T-cell (primary cell): ENCODE measurements around the gene TRAF4. TPM values are rescaled to one million over a fixed set of nuclear protein-coding genes. Genes with fewer than 3 reads are reported as not detected.
"Not testable (repeated sequence)": the region's sequence is repeated elsewhere in the genome, so short reads cannot be mapped to it uniquely, and the experiment has no call there.

Source experiments
- ATAC-seq, 4 experiments: fragments of 200-7000 bp in 3 of 4; fragments of 150-1000 bp in 1 of 4; cut with Tn5 transposase; replicated peaks in 1 of 4; 1 replicate in 3 of 4; 2 replicates in 1 of 4; pipeline ENCODE4 v1.10.0; 2021; ENCODE audit warnings: moderate library complexity in 3 of 4, mild to moderate bottlenecking in 2 of 4, moderate number of reproducible peaks in 1 of 4
- CTCF ChIA-PET, 2 donors: fragments of 300-600 bp; sonication (Branson Sonifier 250); formaldehyde crosslinking; loops; one replicate each; lab custom pipeline; 2022; ENCODE audit warnings: antibody characterized with exemption in 2 of 2; lab: Charles Lee
- POLR2A ChIA-PET, 2 donors: fragments of 300-600 bp; sonication (Branson Sonifier 250); formaldehyde crosslinking; loops; one replicate each; lab custom pipeline; 2022; ENCODE audit warnings: antibody characterized with exemption in 2 of 2; lab: Charles Lee
- DNase-seq, 35 experiments: peaks; one replicate each; pipeline versions ENCODE4 v3.0.0 to v3.0.0-alpha.2; 2013 to 2023
- H3K27ac ChIP-seq: one replicate; pipeline ENCODE4 v1.5.1; 2013; ENCODE audit warnings: low read length
- H3K27me3 ChIP-seq, 2 experiments: replicated peaks in 1 of 2; 1 replicate in 1 of 2; 2 replicates in 1 of 2; pipeline versions ENCODE4 v1.6.1 to v1.7.0; 2013; ENCODE audit warnings: low read length in 1 of 2, mixed read lengths in 1 of 2; ENCODE audit not compliant: control insufficient read depth in 2 of 2, insufficient read depth in 2 of 2; ENCODE audit errors: extremely low read depth in 1 of 2
- H3K36me3 ChIP-seq, 2 donors: 1 replicate in 1 of 2; 2 replicates in 1 of 2; pipeline versions ENCODE4 v1.6.1 to v1.7.0; 2013; ENCODE audit warnings: low read length in 1 of 2; ENCODE audit not compliant: control insufficient read depth in 2 of 2, insufficient read depth in 1 of 2; ENCODE audit errors: extremely low read depth in 1 of 2
- H3K4me1 ChIP-seq, 2 experiments: 1 replicate in 1 of 2; 2 replicates in 1 of 2; pipeline versions ENCODE4 v1.6.1 to v1.7.0; 2013; ENCODE audit warnings: low read length in 2 of 2, mixed read lengths in 1 of 2; ENCODE audit not compliant: insufficient read depth in 2 of 2, control insufficient read depth in 1 of 2; ENCODE audit errors: extremely low read depth in 1 of 2
- H3K4me3 ChIP-seq, 2 donors: 1 replicate in 1 of 2; 2 replicates in 1 of 2; pipeline versions ENCODE4 v1.5.1 to v1.7.0; 2013; ENCODE audit warnings: mild to moderate bottlenecking in 2 of 2, low read length in 1 of 2, moderate library complexity in 1 of 2; ENCODE audit not compliant: control insufficient read depth in 1 of 2; ENCODE audit errors: extremely low read depth in 1 of 2
- H3K9me3 ChIP-seq: 2 replicates; pipeline ENCODE4 v1.7.0; 2013
- H3K27ac Mint-ChIP-seq, 2 donors: one replicate each; pipeline ENCODE4 v1.8.0; 2020 to 2021; ENCODE audit warnings: mild to moderate bottlenecking in 2 of 2, mixed read lengths in 2 of 2
- H3K27me3 Mint-ChIP-seq, 2 donors: one replicate each; pipeline ENCODE4 v1.8.0; 2021 to 2022; ENCODE audit warnings: mixed read lengths in 2 of 2
- H3K36me3 Mint-ChIP-seq: one replicate; pipeline ENCODE4 v1.8.0; 2021; ENCODE audit warnings: mixed read lengths
- H3K4me1 Mint-ChIP-seq, 3 donors: one replicate each; pipeline ENCODE4 v1.8.0; 2020 to 2022; ENCODE audit warnings: mixed read lengths in 3 of 3, mild to moderate bottlenecking in 1 of 3
- H3K4me3 Mint-ChIP-seq, 3 donors: one replicate each; pipeline ENCODE4 v1.8.0; 2020 to 2022; ENCODE audit warnings: mild to moderate bottlenecking in 3 of 3, mixed read lengths in 3 of 3, moderate library complexity in 3 of 3
- H3K9me3 Mint-ChIP-seq, 3 donors: one replicate each; pipeline ENCODE4 v1.8.0; 2020 to 2022; ENCODE audit warnings: mixed read lengths in 3 of 3
- WGBS: methylation state at CpG from one replicate; pipeline ENCODE4 v1.1.5; 2013; ENCODE audit warnings: missing lambda C conversion rate; ENCODE audit not compliant: insufficient coverage; 5-methylcytosine and 5-hydroxymethylcytosine counted together
- total RNA-seq, 35 experiments: library from RNA in 6 of 35; stranded (reverse) in 6 of 35; fragments of 120-200 nt in 1 of 35; gene quantifications; one replicate each; pipeline versions ENCODE4 v1.2.1 to v1.2.4 and lab custom pipeline; 2013 to 2026

Gene TRAF4
- total RNA-seq, 5 donors from 2014 or later (not counting 1 experiment from before 2014, with no cell fraction given): 37.5 to 226 (median 42.5) TPM

GRCh38 chr17:28783161-28783560 is 39.4 kb downstream of the TRAF4 start:
- H3K27me3 Mint-ChIP-seq: no peaks in the 10 kb centered on the region
- H3K9me3 Mint-ChIP-seq: no peaks in the 10 kb centered on the region
- H3K27ac Mint-ChIP-seq: peak overlapping the region in 1 of 2 donors; percentile 11
- ATAC-seq (no peak), DNase-seq (no peak)
- no peak overlapping the region for H3K4me3 Mint-ChIP-seq
- Histone ChIP-seq H3K4me1 (no peaks in the 10 kb centered on the region), H3K27me3 (no peaks in the 10 kb centered on the region), H3K9me3 (no peaks in the 10 kb centered on the region), H3K4me3 (no peak overlapping the region), H3K27ac (no peak overlapping the region), H3K36me3 (peaks cover 3 to 6% of the 10 kb centered on the region in 2 donors)
- ChIA-PET POLR2A (no interaction called here), CTCF (interaction anchor here (0.7 kb wide), 2 partner anchors 19 to 171 kb away, joined by 3 read pairs; no protein-coding TSS in a partner anchor)
- WGBS: 43% methylated on average over 1 of the region's 3 CpGs
- peaks cover 14% of the 10 kb centered on the region for H3K36me3 Mint-ChIP-seq
- peaks cover 17 to 31% (median 25%) of the 10 kb centered on the region in 3 donors for H3K4me1 Mint-ChIP-seq

- Mint-ChIP-seq H3K4me3 (no peak overlapping the region), H3K4me1 (peaks cover 19 to 26% (median 23%) of the 10 kb centered on the region in 3 donors), H3K27ac (peak overlapping the region in 1 of 2 donors; percentile 28), H3K9me3 (no peaks in the 10 kb centered on the region), H3K27me3 (no peaks in the 10 kb centered on the region), H3K36me3 (peaks cover 2% of the 10 kb centered on the region)
- no peaks in the 10 kb centered on the region for H3K9me3 ChIP-seq
- no peak overlapping the region for H3K4me3 ChIP-seq
- no peak overlapping the region for H3K27ac ChIP-seq
- H3K36me3 ChIP-seq: peaks cover 3 to 4% of the 10 kb centered on the region in 2 donors
- H3K27me3 ChIP-seq: no peaks in the 10 kb centered on the region
- ChIA-PET CTCF (no interaction called here), POLR2A (interaction anchor here in 1 of 2 donors (0.7 kb wide), 1 partner anchor 16 kb away, joined by 5 read pairs; no protein-coding TSS in a partner anchor)
- DNase-seq: no peak
- no peak for ATAC-seq
- 93% methylated on average over 3 of the region's 4 CpGs for WGBS
- H3K4me1 ChIP-seq: no peaks in the 10 kb centered on the region
These were observed 44.3 kb downstream of the TRAF4 start for GRCh38 chr17:28788100-28788499.

- H3K4me1 ChIP-seq: no peaks in the 10 kb centered on the region
- Mint-ChIP-seq H3K9me3 (no peaks in the 10 kb centered on the region), H3K4me3 (no peak overlapping the region), H3K27me3 (no peaks in the 10 kb centered on the region), H3K4me1 (peaks cover 29 to 31% (median 30%) of the 10 kb centered on the region in 3 donors), H3K27ac (peak overlapping the region; percentile 44 to 46), H3K36me3 (peaks cover 5% of the 10 kb centered on the region)
- no peaks in the 10 kb centered on the region for H3K27me3 ChIP-seq
- CTCF ChIA-PET: interaction anchor here (0.5 to 0.6 kb wide), 3 partner anchors 17 to 32 kb away, joined by 3 to 7 read pairs (median 3); no protein-coding TSS in a partner anchor
- no peak for ATAC-seq
- no peak overlapping the region for H3K27ac ChIP-seq
- DNase-seq: no peak
- 94% methylated on average over 2 of the region's 2 CpGs for WGBS
- no peaks in the 10 kb centered on the region for H3K9me3 ChIP-seq
- POLR2A ChIA-PET: interaction anchor here in 1 of 2 donors (0.6 kb wide), 1 partner anchor 72 kb away, joined by 4 read pairs; no protein-coding TSS in a partner anchor
- H3K4me3 ChIP-seq: no peak overlapping the region
- no peaks in the 10 kb centered on the region for H3K36me3 ChIP-seq
These were observed 49.3 kb downstream of the TRAF4 start for GRCh38 chr17:28792877-28793661.

GRCh38 chr17:28794846-28795441 is 51.1 kb downstream of the TRAF4 start:
- H3K36me3 Mint-ChIP-seq, H3K27me3 ChIP-seq, H3K27ac Mint-ChIP-seq, DNase-seq, H3K4me1 ChIP-seq, H3K4me3 Mint-ChIP-seq, ATAC-seq, H3K27me3 Mint-ChIP-seq, POLR2A ChIA-PET, H3K27ac ChIP-seq, H3K9me3 Mint-ChIP-seq, H3K9me3 ChIP-seq, H3K36me3 ChIP-seq, H3K4me3 ChIP-seq: not testable (repeated sequence)
- H3K4me1 Mint-ChIP-seq: peaks cover 22 to 26% (median 24%) of the 10 kb centered on the region in 3 donors
- WGBS: 97% methylated on average over 7 of the region's 14 CpGs
- CTCF ChIA-PET: interaction anchor here in 1 of 2 donors (0.6 kb wide), 1 partner anchor 17 kb away, joined by 11 read pairs; no protein-coding TSS in a partner anchor

- H3K4me3 ChIP-seq: no peak overlapping the region
- H3K27me3 Mint-ChIP-seq: no peaks in the 10 kb centered on the region
- no peaks in the 10 kb centered on the region for H3K9me3 ChIP-seq
- H3K4me3 Mint-ChIP-seq: no peak overlapping the region
- no peak overlapping the region for H3K27ac Mint-ChIP-seq
- no peaks in the 10 kb centered on the region for H3K27me3 ChIP-seq
- ChIA-PET CTCF (no interaction called here), POLR2A (no interaction called here)
- WGBS: no CpG with 5 or more reads among the region's 2 CpGs
- H3K36me3 ChIP-seq: no peaks in the 10 kb centered on the region
- DNase-seq (no peak), ATAC-seq (no peak)
- H3K9me3 Mint-ChIP-seq: no peaks in the 10 kb centered on the region
- peaks cover 16 to 21% (median 17%) of the 10 kb centered on the region in 3 donors for H3K4me1 Mint-ChIP-seq
- no peak overlapping the region for H3K27ac ChIP-seq
- peaks cover 3% of the 10 kb centered on the region for H3K36me3 Mint-ChIP-seq
- H3K4me1 ChIP-seq: no peaks in the 10 kb centered on the region
These were observed 52.3 kb downstream of the TRAF4 start for GRCh38 chr17:28796062-28796461.
